NT2/D1 (cell line): ENCODE results near the gene PDE4B.

ENCODE experiments used
- YY1 ChIP-seq: IDR thresholded peaks from 2 replicates; pipeline ENCODE4 v1.6.1; 2011; ENCODE audit not compliant: insufficient read length, insufficient read depth
- ZNF274 ChIP-seq: IDR thresholded peaks from 2 replicates; pipeline ENCODE4 v1.6.1; 2011; ENCODE audit warnings: mild to moderate bottlenecking, low read depth, low read length

DNA sequence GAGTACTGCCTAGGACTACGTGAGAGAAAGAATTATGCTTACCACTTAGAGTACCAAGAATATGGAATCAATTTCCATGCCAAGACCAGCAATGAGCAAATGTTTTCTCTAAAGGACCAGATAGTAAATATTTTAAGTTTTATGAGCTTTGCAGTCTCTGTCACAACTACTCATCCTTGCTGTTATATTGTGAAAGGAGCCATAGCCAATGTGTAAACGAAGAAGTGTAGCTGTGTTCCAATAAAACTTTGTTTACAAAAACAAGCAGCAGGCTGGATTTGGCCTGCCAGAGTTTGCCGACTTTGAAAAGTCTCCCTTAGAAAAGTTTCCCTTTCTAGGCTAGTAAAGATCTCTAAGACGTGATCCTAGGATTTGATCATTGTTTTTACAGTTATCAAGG, 128.8 kb downstream of the PDE4B start:
- TF ChIP-seq ZNF274 = no peak
- no peak for TF ChIP-seq YY1
